Thyroid gland (tissue), 4 donors: ENCODE results near the gene SHISA5.

Source experiments
- POLR2A ChIP-seq, 2 donors: fragments of 450-650 bp; IDR thresholded peaks; one replicate each; pipeline ENCODE4 v1.6.1; 2017; ENCODE audit warnings: antibody characterized with exemption in 2 of 2, mild to moderate bottlenecking in 2 of 2, moderate library complexity in 1 of 2
- TF ChIP-seq, protein P1 (sequence below), 6 experiments: fragments of 200-600 bp in 3 of 6; fragments of 450-650 bp in 3 of 6; sonication (generic) in 3 of 6; IDR thresholded peaks; one replicate each; pipeline ENCODE4 v1.5.1; 2016 to 2019; ENCODE audit warnings: antibody characterized with exemption in 6 of 6, mild to moderate bottlenecking in 2 of 6, inconsistent platforms in 1 of 6, moderate library complexity in 1 of 6

DNA sequence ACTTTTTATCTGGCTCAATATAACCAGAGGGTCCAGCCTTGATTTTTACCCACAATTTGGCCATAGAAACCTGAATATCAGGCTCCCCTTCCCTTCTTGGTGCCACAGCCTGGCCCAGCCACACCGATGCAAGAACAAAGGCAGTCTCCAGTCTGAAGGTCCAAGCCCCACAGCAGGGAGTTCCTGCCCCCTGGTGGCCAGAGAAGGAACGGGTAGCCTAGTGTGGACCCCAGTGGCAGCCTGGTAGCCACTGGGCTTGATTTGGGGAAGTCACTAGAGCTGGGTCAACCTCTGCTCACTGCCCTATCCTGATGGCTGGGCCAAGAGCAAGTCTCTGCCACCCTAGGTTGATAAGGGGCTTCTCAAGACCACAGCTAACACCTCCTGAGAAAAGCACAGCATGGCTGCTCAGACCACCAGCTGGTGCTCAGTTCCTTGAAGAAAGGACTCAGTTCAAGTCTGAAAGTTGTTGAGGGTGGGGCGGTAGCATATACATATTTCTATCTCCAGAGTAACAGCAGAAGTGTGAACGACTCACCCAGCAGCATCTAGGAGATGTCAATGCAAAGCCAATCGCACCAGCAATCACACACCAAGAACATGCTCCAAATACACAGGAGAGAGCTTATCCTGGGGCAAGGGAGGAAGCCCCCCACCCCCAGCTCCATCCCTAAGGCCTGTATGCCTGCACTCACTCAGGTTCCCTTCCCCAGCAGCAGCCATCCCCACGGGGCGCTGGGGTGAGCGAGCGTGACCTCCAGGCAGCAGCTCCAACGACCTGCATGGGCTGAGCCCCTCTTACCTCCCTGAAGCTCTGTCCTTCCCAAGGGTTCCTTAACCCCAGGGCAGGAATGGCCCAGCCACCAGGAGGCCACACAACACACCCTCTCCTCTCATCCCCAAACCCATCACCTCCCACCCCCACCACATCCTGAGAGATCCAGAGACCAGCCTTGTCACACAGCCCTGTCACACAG, 45.0 kb upstream of the SHISA5 start:
- TF ChIP-seq, protein P1, sequence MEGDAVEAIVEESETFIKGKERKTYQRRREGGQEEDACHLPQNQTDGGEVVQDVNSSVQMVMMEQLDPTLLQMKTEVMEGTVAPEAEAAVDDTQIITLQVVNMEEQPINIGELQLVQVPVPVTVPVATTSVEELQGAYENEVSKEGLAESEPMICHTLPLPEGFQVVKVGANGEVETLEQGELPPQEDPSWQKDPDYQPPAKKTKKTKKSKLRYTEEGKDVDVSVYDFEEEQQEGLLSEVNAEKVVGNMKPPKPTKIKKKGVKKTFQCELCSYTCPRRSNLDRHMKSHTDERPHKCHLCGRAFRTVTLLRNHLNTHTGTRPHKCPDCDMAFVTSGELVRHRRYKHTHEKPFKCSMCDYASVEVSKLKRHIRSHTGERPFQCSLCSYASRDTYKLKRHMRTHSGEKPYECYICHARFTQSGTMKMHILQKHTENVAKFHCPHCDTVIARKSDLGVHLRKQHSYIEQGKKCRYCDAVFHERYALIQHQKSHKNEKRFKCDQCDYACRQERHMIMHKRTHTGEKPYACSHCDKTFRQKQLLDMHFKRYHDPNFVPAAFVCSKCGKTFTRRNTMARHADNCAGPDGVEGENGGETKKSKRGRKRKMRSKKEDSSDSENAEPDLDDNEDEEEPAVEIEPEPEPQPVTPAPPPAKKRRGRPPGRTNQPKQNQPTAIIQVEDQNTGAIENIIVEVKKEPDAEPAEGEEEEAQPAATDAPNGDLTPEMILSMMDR (IDR thresholded peaks at IDR 0.05), result peak; percentile 84 to 93 (median 88)
- no peak for TF ChIP-seq POLR2A (IDR thresholded peaks at IDR 0.05)
